ENCODE measurements around the gene ZMYND8. TPM values are rescaled to one million over a fixed set of nuclear protein-coding genes. Genes with fewer than 3 reads are reported as not detected.

ZMYND8 gene
- total and polyA plus RNA-seq, 2 donors (not counting 1 experiment from before 2014, with no cell fraction given), result 12.6 to 13.0 TPM

DNA sequence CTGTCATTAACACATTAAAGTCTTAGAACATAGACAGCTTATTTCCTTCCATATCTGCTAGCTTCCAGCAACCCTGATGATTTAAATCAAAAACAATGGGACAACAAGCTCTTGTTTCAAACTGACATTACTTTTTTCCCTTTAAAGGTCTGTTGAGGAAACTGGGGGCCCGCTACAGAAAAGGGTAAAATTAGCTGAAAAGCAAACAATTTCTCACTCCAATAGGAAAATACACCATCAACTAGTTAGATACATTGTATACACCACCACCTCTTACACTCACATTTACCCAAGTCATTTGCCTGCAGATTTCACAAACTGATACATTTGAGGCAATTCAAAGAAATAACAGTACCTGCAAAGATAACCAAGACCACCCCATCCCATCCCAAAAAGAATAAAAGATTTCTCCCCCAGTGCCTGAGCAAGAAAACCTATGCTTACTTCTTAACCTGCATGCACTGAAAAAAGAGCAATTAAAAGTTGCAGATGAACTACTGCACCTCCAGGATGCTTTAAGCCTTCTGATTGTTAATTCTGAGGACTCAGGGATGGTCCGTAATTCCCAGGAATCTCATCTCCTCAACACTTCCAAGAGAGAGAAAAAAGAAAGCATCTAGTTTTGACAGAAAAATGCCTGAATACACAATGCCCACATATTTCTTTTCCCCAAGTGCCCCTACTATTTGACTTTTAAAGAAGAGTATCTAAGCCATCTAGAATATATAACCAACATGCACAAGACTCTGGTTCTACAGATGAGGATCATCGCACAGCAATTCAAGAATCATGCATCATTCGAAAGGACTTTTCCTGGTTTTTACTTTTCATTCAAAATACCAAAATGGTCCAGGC is 5.6 kb downstream of the ZMYND8 start:
- DNase-seq (ENCODE audit: low read depth in 2 of 2), result no peak
- H3K36me3 ChIP-seq (ENCODE audit: control insufficient read depth, insufficient read depth, low read length), result peaks cover 2% of the 10 kb centered on the region
- H3K4me2 ChIP-seq (ENCODE audit: extremely low read depth, insufficient read depth, low read length), result no peak overlapping the region
- no peak overlapping the region for H3K27ac ChIP-seq (ENCODE audit: insufficient read depth, low read length)
- no peak overlapping the region for H2AFZ ChIP-seq (ENCODE audit: low read length)
- no peaks in the 10 kb centered on the region for H3K27me3 ChIP-seq (ENCODE audit: control insufficient read depth, insufficient read depth, low read length)
- no peaks in the 10 kb centered on the region for H4K20me1 ChIP-seq (ENCODE audit: control insufficient read depth, extremely low read depth, insufficient read depth, low read length)
- H3K79me2 ChIP-seq (ENCODE audit: control insufficient read depth, insufficient read depth, low read length), result peaks cover 75% of the 10 kb centered on the region
- H3K4me3 ChIP-seq (replicated peaks in 1 of 4; ENCODE audit: control extremely low read depth in 1 of 4, insufficient read depth in 1 of 4, low read depth in 3 of 4, low read length in 4 of 4), result peak overlapping the region in 2 of 4 experiments; percentile 19 to 50
- TF ChIP-seq EZH2 (IDR thresholded peaks at IDR 0.05; ENCODE audit: low read length, missing control alignments) (no peak), CTCF (conservative IDR thresholded peaks at IDR 0.05 in 1 of 2, IDR thresholded peaks at IDR 0.05 in 1 of 2; ENCODE audit: low read depth in 1 of 2, low read length in 2 of 2) (no peak)
- no peaks in the 10 kb centered on the region for H3K9me3 ChIP-seq (ENCODE audit: control insufficient read depth, insufficient read depth, low read depth, low read length)
- no peak overlapping the region for H3K9ac ChIP-seq (ENCODE audit: insufficient read depth, low read length)
- peaks cover 44% of the 10 kb centered on the region for H3K4me1 ChIP-seq (ENCODE audit: control insufficient read depth, extremely low read depth, insufficient read depth, low read length)

DNA sequence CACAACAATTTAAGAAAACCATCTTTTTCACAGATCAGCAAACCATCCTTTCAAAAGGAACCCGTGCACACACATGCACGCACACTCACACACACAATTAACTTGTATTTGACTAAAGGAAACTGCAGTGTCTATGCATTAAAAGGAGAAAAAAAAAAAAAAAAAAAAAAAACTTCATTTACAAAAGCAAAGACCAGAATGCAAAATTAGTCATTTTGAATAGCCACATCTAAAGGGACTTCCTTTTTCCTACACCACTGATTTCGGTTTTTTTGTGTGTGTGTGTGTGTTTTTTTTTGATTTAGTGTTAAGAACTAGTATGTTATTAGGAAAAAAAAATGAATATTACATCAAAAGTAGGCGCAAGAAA is 6.3 kb downstream of the ZMYND8 start:
- peaks cover 40% of the 10 kb centered on the region for H3K4me1 ChIP-seq (ENCODE audit: control insufficient read depth, extremely low read depth, insufficient read depth, low read length)
- TF ChIP-seq CTCF (conservative IDR thresholded peaks at IDR 0.05 in 1 of 2, IDR thresholded peaks at IDR 0.05 in 1 of 2; ENCODE audit: low read depth in 1 of 2, low read length in 2 of 2) (no peak), EZH2 (IDR thresholded peaks at IDR 0.05; ENCODE audit: low read length, missing control alignments) (no peak)
- peaks cover 70% of the 10 kb centered on the region for H3K79me2 ChIP-seq (ENCODE audit: control insufficient read depth, insufficient read depth, low read length)
- no peak for DNase-seq (ENCODE audit: low read depth in 2 of 2)
- peaks cover 2% of the 10 kb centered on the region for H3K36me3 ChIP-seq (ENCODE audit: control insufficient read depth, insufficient read depth, low read length)
- H3K4me2 ChIP-seq (ENCODE audit: extremely low read depth, insufficient read depth, low read length), result peak overlapping the region; percentile 79
- H3K27me3 ChIP-seq (ENCODE audit: control insufficient read depth, insufficient read depth, low read length), result no peaks in the 10 kb centered on the region
- H3K27ac ChIP-seq (ENCODE audit: insufficient read depth, low read length), result peak overlapping the region; percentile 37
- H2AFZ ChIP-seq (ENCODE audit: low read length), result no peak overlapping the region
- H4K20me1 ChIP-seq (ENCODE audit: control insufficient read depth, extremely low read depth, insufficient read depth, low read length), result no peaks in the 10 kb centered on the region
- no peak overlapping the region for H3K9ac ChIP-seq (ENCODE audit: insufficient read depth, low read length)
- H3K4me3 ChIP-seq (replicated peaks in 1 of 4; ENCODE audit: control extremely low read depth in 1 of 4, insufficient read depth in 1 of 4, low read depth in 3 of 4, low read length in 4 of 4), result peak overlapping the region in 1 of 4 experiments; percentile 50
- no peaks in the 10 kb centered on the region for H3K9me3 ChIP-seq (ENCODE audit: control insufficient read depth, insufficient read depth, low read depth, low read length)

GRCh38 chr20:47349365-47350180 is 6.9 kb downstream of the ZMYND8 start:
- Histone ChIP-seq H3K9me3 (ENCODE audit: control insufficient read depth, insufficient read depth, low read depth, low read length) (no peaks in the 10 kb centered on the region), H3K4me1 (ENCODE audit: control insufficient read depth, extremely low read depth, insufficient read depth, low read length) (peaks cover 34% of the 10 kb centered on the region), H3K4me3 (replicated peaks in 1 of 4; ENCODE audit: control extremely low read depth in 1 of 4, insufficient read depth in 1 of 4, low read depth in 3 of 4, low read length in 4 of 4) (peak overlapping the region in 3 of 4 experiments; percentile 1 to 50 (median 9)), H3K27me3 (ENCODE audit: control insufficient read depth, insufficient read depth, low read length) (no peaks in the 10 kb centered on the region), H3K4me2 (ENCODE audit: extremely low read depth, insufficient read depth, low read length) (peak overlapping the region; percentile 79), H3K36me3 (ENCODE audit: control insufficient read depth, insufficient read depth, low read length) (peaks cover 2% of the 10 kb centered on the region), H3K9ac (ENCODE audit: insufficient read depth, low read length) (no peak overlapping the region), H2AFZ (ENCODE audit: low read length) (no peak overlapping the region), H3K79me2 (ENCODE audit: control insufficient read depth, insufficient read depth, low read length) (peaks cover 66% of the 10 kb centered on the region), H4K20me1 (ENCODE audit: control insufficient read depth, extremely low read depth, insufficient read depth, low read length) (no peaks in the 10 kb centered on the region), H3K27ac (ENCODE audit: insufficient read depth, low read length) (peak overlapping the region; percentile 37)
- peak in 1 of 2 donors; percentile 93 for DNase-seq (ENCODE audit: low read depth in 2 of 2)
- TF ChIP-seq CTCF (conservative IDR thresholded peaks at IDR 0.05 in 1 of 2, IDR thresholded peaks at IDR 0.05 in 1 of 2; ENCODE audit: low read depth in 1 of 2, low read length in 2 of 2), result no peak
- no peak for TF ChIP-seq EZH2 (IDR thresholded peaks at IDR 0.05; ENCODE audit: low read length, missing control alignments)
